HL-60 (cell line): ENCODE measurements around the gene HMCN1.

ENCODE experiments used
- DNase-seq, 2 experiments: peaks; one replicate each; pipeline ENCODE4 v3.0.0-alpha.2; 2010 to 2020; ENCODE audit warnings: low read depth in 1 of 2, low spot score in 1 of 2
- H3K27ac ChIP-seq: fragments of 250-450 bp; sonication (Bioruptor Pico); replicated peaks from 2 replicates; pipeline ENCODE4 v1.5.1; 2020; ENCODE audit warnings: mild to moderate bottlenecking, moderate library complexity
- H3K27me3 ChIP-seq: fragments of 250-450 bp; sonication (Bioruptor Pico); 2 replicates; pipeline ENCODE4 v1.5.1; 2021; ENCODE audit warnings: mild to moderate bottlenecking, moderate library complexity; ENCODE audit not compliant: insufficient read depth, poor library complexity, severe bottlenecking
- H3K4me3 ChIP-seq: replicated peaks from 2 replicates; pipeline ENCODE4 v1.5.1; 2011; ENCODE audit warnings: mild to moderate bottlenecking, control low read depth, low read length; ENCODE audit not compliant: insufficient read depth
- CTCF ChIP-seq: IDR thresholded peaks from one replicate; pipeline ENCODE4 v1.5.1; 2011; ENCODE audit warnings: low read length, control low read depth, inconsistent platforms; ENCODE audit not compliant: insufficient read depth
- GABPA ChIP-seq: IDR thresholded peaks from 2 replicates; pipeline ENCODE4 v1.6.1; 2012; ENCODE audit warnings: low read depth
- POLR2AphosphoS5 ChIP-seq: IDR thresholded peaks from 2 replicates; pipeline ENCODE4 v1.6.1; 2012; ENCODE audit warnings: low read depth
- REST ChIP-seq: IDR thresholded peaks from 2 replicates; pipeline ENCODE4 v1.6.1; 2012; ENCODE audit warnings: low read depth; ENCODE audit not compliant: insufficient replicate concordance
- SPI1 ChIP-seq: IDR thresholded peaks from 2 replicates; pipeline ENCODE4 v1.6.1; 2012; ENCODE audit warnings: low read depth, mild to moderate bottlenecking, borderline replicate concordance

HMCN1 gene

DNA sequence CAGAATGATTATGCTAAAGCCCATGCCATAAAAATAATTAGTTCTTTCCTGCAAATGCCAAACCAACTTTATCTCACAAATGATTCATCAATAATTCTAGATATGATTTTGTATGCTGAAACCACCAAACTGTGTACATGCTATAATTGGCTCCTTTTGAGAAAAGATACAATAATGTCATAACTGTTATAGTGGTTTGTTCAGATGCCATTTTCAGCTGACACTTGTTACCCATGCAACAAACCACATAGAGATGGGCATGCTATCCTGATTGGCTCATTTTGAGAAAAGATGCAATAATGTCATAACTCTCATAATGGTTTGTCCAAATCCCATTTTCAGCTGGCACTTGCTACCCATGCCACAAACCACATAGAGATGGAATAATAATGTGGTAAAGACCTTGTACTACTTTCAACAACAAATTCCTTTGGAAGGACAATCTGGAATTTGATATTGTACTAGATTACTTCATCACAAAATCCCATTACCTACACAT is 357.1 kb downstream of the HMCN1 start:
- no peak for TF ChIP-seq REST
- no peak for TF ChIP-seq GABPA
- TF ChIP-seq POLR2AphosphoS5 = no peak
- TF ChIP-seq SPI1 = no peak
- TF ChIP-seq CTCF = no peak

DNA sequence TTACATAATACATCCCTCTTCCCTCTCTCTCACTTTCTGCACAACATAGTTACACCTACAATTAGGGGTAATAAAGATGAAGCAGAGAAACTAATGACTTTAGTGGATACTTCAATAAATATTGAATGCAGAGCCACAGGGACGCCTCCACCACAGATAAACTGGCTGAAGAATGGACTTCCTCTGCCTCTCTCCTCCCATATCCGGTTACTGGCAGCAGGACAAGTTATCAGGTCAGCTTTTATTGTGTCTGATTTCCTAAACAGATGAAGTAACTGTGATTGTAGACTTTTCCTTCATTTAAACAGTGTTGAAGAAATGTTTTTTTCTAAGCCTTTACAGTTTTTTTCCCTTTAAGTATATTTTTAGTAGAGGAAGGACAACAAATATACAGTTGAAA is 359.2 kb downstream of the HMCN1 start:
- H3K27me3 ChIP-seq = no peaks in the 10 kb centered on the region
- no peak for TF ChIP-seq REST
- peak; percentile 15; the same call in 1 of the 2 replicates for TF ChIP-seq SPI1
- H3K27ac ChIP-seq = no peak overlapping the region
- no peak for DNase-seq
- H3K4me3 ChIP-seq = no peak overlapping the region

More for the DNA sequence above, 357.1 kb downstream of the HMCN1 start:
- Histone ChIP-seq H3K27ac (no peak overlapping the region), H3K27me3 (no peaks in the 10 kb centered on the region), H3K4me3 (no peak overlapping the region)
- no peak for DNase-seq

- TF ChIP-seq SPI1 (no peak), GABPA (no peak), CTCF (no peak), REST (no peak), POLR2AphosphoS5 (no peak)
- no peak overlapping the region for H3K4me3 ChIP-seq
- no peak for DNase-seq
- H3K27me3 ChIP-seq = no peaks in the 10 kb centered on the region
- H3K27ac ChIP-seq = no peak overlapping the region
Measured at GRCh38 chr1:186094172-186094571, 360.0 kb downstream of the HMCN1 start.
